CD8-positive, alpha-beta memory T cell (primary cell): ENCODE measurements around the gene ZFP62. TPM values are rescaled to one million over a fixed set of nuclear protein-coding genes. Genes with fewer than 3 reads are reported as not detected.
A peak's percentile ranks its signal among the peaks of the same experiment; 100 is the strongest.
"Not testable (repeated sequence)": the region's sequence is repeated elsewhere in the genome, so short reads cannot be mapped to it uniquely, and the experiment has no call there.

Source experiments
- CTCF ChIA-PET: fragments of 350-600 bp; sonication (Branson Sonifier 250); formaldehyde crosslinking; loops from one replicate; lab custom pipeline; 2021; ENCODE audit warnings: antibody characterized with exemption; lab: Charles Lee
- POLR2A ChIA-PET: fragments of 350-600 bp; sonication (Branson Sonifier 250); formaldehyde crosslinking; loops from one replicate; lab custom pipeline; 2021; ENCODE audit warnings: antibody characterized with exemption; lab: Charles Lee
- DNase-seq, 5 donors: peaks; one replicate each; pipeline versions ENCODE4 v3.0.0 to v3.0.0-alpha.2; 2020 to 2022; ENCODE audit warnings: mixed read lengths in 1 of 5
- H3K27ac ChIP-seq: one replicate; pipeline ENCODE4 v1.7.0; 2013; ENCODE audit warnings: low read depth, mild to moderate bottlenecking, low read length, moderate library complexity
- H3K27me3 ChIP-seq: 2 replicates; pipeline ENCODE4 v1.7.0; 2013; ENCODE audit warnings: low read length, mild to moderate bottlenecking; ENCODE audit not compliant: insufficient read depth, poor library complexity, severe bottlenecking
- H3K36me3 ChIP-seq: 2 replicates; pipeline ENCODE4 v1.7.0; 2013; ENCODE audit warnings: mild to moderate bottlenecking, low read length, moderate library complexity; ENCODE audit not compliant: insufficient read depth
- H3K4me1 ChIP-seq: 2 replicates; pipeline ENCODE4 v1.7.0; 2013; ENCODE audit warnings: mild to moderate bottlenecking, low read length, moderate library complexity; ENCODE audit not compliant: insufficient read depth
- H3K4me3 ChIP-seq: 2 replicates; pipeline ENCODE4 v1.7.0; 2013; ENCODE audit warnings: mild to moderate bottlenecking, low read length
- H3K9me3 ChIP-seq: 2 replicates; pipeline ENCODE4 v1.7.0; 2013; ENCODE audit warnings: mild to moderate bottlenecking, low read length
- H3K27ac Mint-ChIP-seq, 8 donors: one replicate each; pipeline ENCODE4 v1.8.0; 2020 to 2021; ENCODE audit warnings: mixed read lengths in 8 of 8, mild to moderate bottlenecking in 6 of 8, inconsistent platforms in 3 of 8, moderate library complexity in 3 of 8
- H3K27me3 Mint-ChIP-seq, 2 donors: one replicate each; pipeline ENCODE4 v1.8.0; 2020 to 2021; ENCODE audit warnings: mixed read lengths in 2 of 2, mild to moderate bottlenecking in 1 of 2, moderate library complexity in 1 of 2
- H3K36me3 Mint-ChIP-seq, 3 donors: one replicate each; pipeline ENCODE4 v1.8.0; 2020 to 2021; ENCODE audit warnings: mixed read lengths in 3 of 3, inconsistent platforms in 1 of 3, mild to moderate bottlenecking in 1 of 3
- H3K4me1 Mint-ChIP-seq, 3 donors: one replicate each; pipeline ENCODE4 v1.8.0; 2020 to 2021; ENCODE audit warnings: mixed read lengths in 3 of 3, inconsistent platforms in 1 of 3, mild to moderate bottlenecking in 1 of 3
- H3K4me3 Mint-ChIP-seq, 7 donors: one replicate each; pipeline ENCODE4 v1.8.0; 2020 to 2021; ENCODE audit warnings: mixed read lengths in 7 of 7, mild to moderate bottlenecking in 6 of 7, moderate library complexity in 4 of 7, inconsistent platforms in 2 of 7
- H3K9me3 Mint-ChIP-seq, 5 donors: one replicate each; pipeline ENCODE4 v1.8.0; 2020 to 2022; ENCODE audit warnings: mixed read lengths in 5 of 5, mild to moderate bottlenecking in 3 of 5, moderate library complexity in 2 of 5, inconsistent platforms in 1 of 5
- polyA plus RNA-seq: library from polyadenylated mRNA; unstranded; fragments of 300-500 nt; fragmentation: Illumina TruSeq; gene quantifications from one replicate; pipeline ENCODE4 v1.2.3, GENCODE V29; 2021
- total RNA-seq, 2 experiments: library from RNA; stranded (reverse); gene quantifications; one replicate each; pipeline ENCODE4 v1.2.3, GENCODE V29; 2021

Gene ZFP62
- total and polyA plus RNA-seq, 3 experiments from 2014 or later: 20.1 to 34.1 (median 27.6) TPM

DNA sequence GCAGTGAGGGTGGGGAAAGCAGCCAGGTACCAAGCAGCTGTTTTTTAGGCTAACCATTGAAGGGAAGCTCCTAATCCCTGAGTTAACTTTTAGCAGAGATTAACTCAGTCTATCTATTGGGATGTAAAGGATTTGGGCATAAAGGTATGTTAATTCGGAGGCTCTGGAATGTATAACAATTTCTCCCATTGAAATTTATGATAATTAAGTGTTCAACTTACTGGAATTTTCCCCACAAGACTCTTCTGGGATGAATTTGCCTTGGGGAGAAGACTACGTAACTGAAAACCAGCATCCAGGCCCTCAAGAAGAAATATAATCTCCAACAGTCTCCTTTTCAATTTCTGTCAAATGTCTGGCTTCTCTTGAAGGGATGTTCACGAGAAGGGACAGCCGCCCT lies 23.6 kb downstream of the ZFP62 start:
- Mint-ChIP-seq H3K4me1 (peaks cover 19 to 41% (median 39%) of the 10 kb centered on the region in 3 donors), H3K36me3 (peaks cover 4 to 47% (median 19%) of the 10 kb centered on the region in 3 donors), H3K4me3 (no peak overlapping the region), H3K9me3 (no peaks in the 10 kb centered on the region), H3K27me3 (no peaks in the 10 kb centered on the region), H3K27ac (peak overlapping the region in 3 of 8 donors; percentile 60 to 82 (median 69))
- H3K4me1 ChIP-seq: peaks cover 29% of the 10 kb centered on the region
- POLR2A ChIA-PET: no interaction called here
- no peak for DNase-seq
- CTCF ChIA-PET: interaction anchor here (2.1 kb wide), 1 partner anchor 53 kb away, joined by 7 read pairs; no protein-coding TSS in a partner anchor
- H3K27me3 ChIP-seq: no peaks in the 10 kb centered on the region
- no peak overlapping the region for H3K4me3 ChIP-seq
- peaks cover 28% of the 10 kb centered on the region for H3K36me3 ChIP-seq
- H3K27ac ChIP-seq: no peak overlapping the region
- H3K9me3 ChIP-seq: no peaks in the 10 kb centered on the region

DNA sequence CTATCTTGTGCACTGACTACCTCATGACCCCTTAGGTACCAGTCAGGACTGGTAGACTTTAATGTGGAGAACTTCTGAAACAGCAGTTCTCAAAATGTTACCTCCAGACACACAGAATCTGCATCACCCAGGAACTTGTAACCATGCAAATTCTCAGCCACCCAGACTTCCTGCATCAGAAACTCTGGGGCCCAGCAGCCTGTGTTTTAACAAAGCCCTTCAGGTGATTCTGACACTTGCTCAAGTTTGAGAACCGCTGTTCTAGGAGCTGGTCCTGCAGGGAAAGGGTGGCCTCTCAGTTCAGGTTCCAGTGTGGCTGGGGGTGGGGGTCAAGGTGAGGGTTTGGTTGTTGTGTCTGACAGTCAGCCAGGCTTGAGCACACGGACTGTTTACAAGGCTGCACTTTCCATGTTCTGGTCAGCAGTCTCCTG lies 28.4 kb downstream of the ZFP62 start:
- H3K36me3 ChIP-seq: peaks cover 33% of the 10 kb centered on the region
- H3K27me3 ChIP-seq: no peaks in the 10 kb centered on the region
- peak overlapping the region; percentile 93 for H3K4me3 ChIP-seq
- Mint-ChIP-seq H3K27ac (peak overlapping the region; percentile 94 to 99 (median 98)), H3K4me1 (peaks cover 38 to 68% (median 67%) of the 10 kb centered on the region in 3 donors), H3K36me3 (peaks cover 6 to 60% (median 20%) of the 10 kb centered on the region in 3 donors), H3K9me3 (peaks cover 0 to 5% (median 2%) of the 10 kb centered on the region in 5 donors), H3K4me3 (peak overlapping the region; percentile 89 to 99 (median 96)), H3K27me3 (no peaks in the 10 kb centered on the region)
- CTCF ChIA-PET: interaction anchor here (2.3 to 3.9 kb wide), 2 partner anchors 29 to 37 kb away, joined by 7 to 16 read pairs; no protein-coding TSS in a partner anchor
- POLR2A ChIA-PET: interaction anchor here (1.2 to 4.0 kb wide), 4 partner anchors 11 to 30 kb away, joined by 4 to 108 read pairs (median 54); partner anchors contain the start of genes MGAT1 and ZFP62
- H3K27ac ChIP-seq: peak overlapping the region; percentile 89
- DNase-seq: peak in 3 of 5 donors; percentile 34 to 70 (median 56)
- H3K9me3 ChIP-seq: no peaks in the 10 kb centered on the region
- peaks cover 50% of the 10 kb centered on the region for H3K4me1 ChIP-seq

DNA sequence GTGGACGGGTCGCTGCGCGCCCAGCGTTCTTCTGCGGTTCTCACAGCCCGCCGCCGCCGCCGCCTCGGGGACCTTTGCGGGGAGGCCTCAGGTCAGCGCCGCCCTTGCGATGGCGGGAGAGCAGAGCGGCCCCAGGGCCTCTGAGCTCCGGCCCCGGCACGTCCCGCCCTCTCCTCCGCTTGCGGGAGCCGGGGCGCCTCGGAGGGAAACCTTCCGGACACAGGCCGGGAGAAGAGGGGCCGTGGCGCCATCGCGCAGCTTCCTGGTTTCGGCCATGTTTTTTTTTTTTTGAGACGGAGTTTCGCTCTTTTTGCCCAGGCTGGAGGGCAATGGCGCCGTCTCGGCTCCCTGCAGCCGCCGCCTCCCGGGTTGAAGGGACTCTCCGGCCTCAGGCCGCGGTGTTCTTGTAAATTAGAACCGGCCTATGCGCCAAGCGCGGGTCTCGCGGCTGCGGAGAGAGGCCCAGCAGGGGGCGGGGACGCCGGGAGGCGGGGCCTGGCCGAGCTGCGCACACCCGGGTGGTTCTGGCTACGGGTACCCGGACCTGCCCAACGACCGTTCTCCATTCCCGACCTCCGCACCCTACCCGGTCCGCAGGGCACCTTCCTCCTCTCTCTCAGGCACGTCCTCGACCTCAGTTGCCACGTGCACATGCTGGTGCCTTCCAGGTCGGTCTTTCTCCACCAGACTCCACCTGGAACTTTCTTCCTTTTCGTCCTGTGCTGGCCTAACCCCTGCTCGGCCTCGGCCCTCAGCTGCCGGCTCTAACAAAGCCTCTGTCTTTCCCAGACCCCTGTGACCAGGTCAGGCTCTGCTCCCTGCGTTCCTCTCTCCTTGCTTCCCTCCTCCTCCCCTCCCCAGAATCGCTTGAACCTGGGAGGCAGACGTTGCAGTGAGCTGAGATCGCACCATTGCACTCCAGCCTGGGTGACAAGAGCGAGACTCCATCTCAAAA lies 29.7 kb downstream of the ZFP62 start:
- POLR2A ChIA-PET: interaction anchor here (0.9 to 4.0 kb wide), 10 partner anchors 10 to 359 kb away, joined by 3 to 108 read pairs (median 6); partner anchors contain the start of genes MGAT1 and ZFP62
- no peaks in the 10 kb centered on the region for H3K9me3 ChIP-seq
- H3K4me3 ChIP-seq: peak overlapping the region; percentile 93
- peaks cover 0 to 5% (median 2%) of the 10 kb centered on the region in 5 donors for H3K9me3 Mint-ChIP-seq
- peaks cover 6 to 48% (median 18%) of the 10 kb centered on the region in 3 donors for H3K36me3 Mint-ChIP-seq
- peaks cover 38 to 65% (median 63%) of the 10 kb centered on the region in 3 donors for H3K4me1 Mint-ChIP-seq
- H3K36me3 ChIP-seq: peaks cover 22% of the 10 kb centered on the region
- DNase-seq: peak; percentile 65 to 80 (median 72)
- no peaks in the 10 kb centered on the region for H3K27me3 ChIP-seq
- peak overlapping the region; percentile 94 to 99 (median 98) for H3K27ac Mint-ChIP-seq
- H3K4me1 ChIP-seq: peaks cover 50% of the 10 kb centered on the region
- H3K4me3 Mint-ChIP-seq: peak overlapping the region; percentile 89 to 99 (median 96)
- CTCF ChIA-PET: interaction anchor here (0.8 to 3.9 kb wide), 18 partner anchors 9 to 376 kb away, joined by 3 to 22 read pairs (median 7); partner anchors contain the start of gene ZFP62
- H3K27ac ChIP-seq: peak overlapping the region; percentile 89
- no peaks in the 10 kb centered on the region for H3K27me3 Mint-ChIP-seq

DNA sequence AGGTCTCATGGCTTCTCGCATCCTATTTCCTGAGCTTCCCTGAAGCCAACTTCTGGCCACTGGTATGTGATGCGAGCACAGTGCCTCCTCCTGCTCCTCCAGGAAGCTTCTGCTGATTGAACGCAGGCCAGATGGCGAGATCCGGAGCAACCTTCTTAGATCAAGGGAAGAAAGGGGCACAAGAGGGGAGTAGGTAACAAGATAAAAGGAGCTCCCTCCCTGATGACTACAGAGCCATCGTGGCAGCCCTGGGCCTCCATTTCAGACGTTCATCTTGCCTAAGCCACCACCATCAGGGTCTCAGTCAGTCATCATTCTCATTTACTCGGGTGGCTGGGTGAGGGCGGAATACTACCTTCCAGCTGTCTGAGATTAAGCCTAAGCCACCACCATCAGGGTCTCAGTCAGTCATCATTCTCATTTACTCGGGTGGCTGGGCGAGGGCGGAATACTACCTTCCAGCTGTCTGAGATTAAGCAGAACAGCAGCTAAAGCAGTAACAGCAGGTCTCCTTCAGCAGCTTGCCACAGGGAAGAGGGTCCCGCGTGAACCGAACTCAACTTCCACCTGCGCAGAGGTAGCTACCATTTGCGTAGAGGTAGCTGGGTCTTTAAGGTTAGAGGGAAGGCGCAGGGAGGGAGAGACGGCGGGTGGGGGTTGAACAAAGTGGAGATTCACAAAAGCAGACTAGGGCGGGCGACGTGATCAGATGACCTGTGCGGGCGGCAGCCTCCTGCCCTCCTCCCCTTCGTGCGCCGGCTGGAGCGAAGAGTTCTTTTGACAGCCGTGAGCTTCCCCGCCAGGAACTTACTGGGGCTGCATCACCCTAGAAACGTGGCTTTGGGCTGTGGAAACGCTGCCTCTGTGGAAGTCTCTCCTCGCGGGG lies 30.6 kb downstream of the ZFP62 start:
- peaks cover 6 to 39% (median 12%) of the 10 kb centered on the region in 3 donors for H3K36me3 Mint-ChIP-seq
- H3K4me3 Mint-ChIP-seq: peak overlapping the region; percentile 89 to 99 (median 96)
- DNase-seq: peak; percentile 55 to 84 (median 69)
- peaks cover 0 to 5% (median 2%) of the 10 kb centered on the region in 5 donors for H3K9me3 Mint-ChIP-seq
- CTCF ChIA-PET: interaction anchor here (0.8 to 3.9 kb wide), 19 partner anchors 9 to 377 kb away, joined by 3 to 22 read pairs (median 7); partner anchors contain the start of gene ZFP62
- H3K4me1 ChIP-seq: peaks cover 50% of the 10 kb centered on the region
- no peaks in the 10 kb centered on the region for H3K9me3 ChIP-seq
- peaks cover 16% of the 10 kb centered on the region for H3K36me3 ChIP-seq
- peak overlapping the region; percentile 93 to 99 (median 98) for H3K27ac Mint-ChIP-seq
- peaks cover 36 to 58% (median 57%) of the 10 kb centered on the region in 3 donors for H3K4me1 Mint-ChIP-seq
- POLR2A ChIA-PET: interaction anchor here (0.7 to 4.0 kb wide), 12 partner anchors 10 to 360 kb away, joined by 3 to 108 read pairs (median 6); partner anchors contain the start of genes MGAT1 and ZFP62
- H3K27me3 ChIP-seq: no peaks in the 10 kb centered on the region
- no peaks in the 10 kb centered on the region for H3K27me3 Mint-ChIP-seq
- H3K4me3 ChIP-seq: peak overlapping the region; percentile 93
- H3K27ac ChIP-seq: peak overlapping the region; percentile 89

DNA sequence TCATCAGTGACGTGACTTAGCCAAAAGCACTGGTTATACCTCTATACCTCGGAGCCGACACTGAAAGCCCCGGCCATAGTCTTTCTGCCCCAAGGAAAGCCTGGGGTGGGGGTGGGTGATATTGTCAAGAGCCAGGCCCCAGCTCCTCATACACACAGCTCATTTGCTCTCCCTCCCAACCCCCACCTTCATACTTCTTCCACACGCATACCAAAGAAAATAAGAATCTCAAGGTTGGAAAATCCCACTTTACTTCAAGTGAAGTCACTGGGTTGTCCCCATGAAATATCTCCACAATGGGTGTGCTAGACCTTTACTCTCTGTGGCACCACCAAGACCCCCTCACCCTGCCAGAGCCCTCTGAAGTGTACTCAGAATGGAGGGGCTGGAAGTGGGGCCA lies 31.4 kb downstream of the ZFP62 start:
- Histone ChIP-seq H3K9me3 (no peaks in the 10 kb centered on the region), H3K36me3 (peaks cover 8% of the 10 kb centered on the region), H3K27me3 (no peaks in the 10 kb centered on the region), H3K27ac (no peak overlapping the region), H3K4me3 (peak overlapping the region; percentile 93), H3K4me1 (peaks cover 44% of the 10 kb centered on the region)
- Mint-ChIP-seq H3K27ac (peak overlapping the region; percentile 47 to 99 (median 97)), H3K9me3 (peaks cover 0 to 5% (median 2%) of the 10 kb centered on the region in 5 donors), H3K4me3 (peak overlapping the region; percentile 89 to 99 (median 96)), H3K4me1 (peaks cover 33 to 50% (median 49%) of the 10 kb centered on the region in 3 donors), H3K27me3 (no peaks in the 10 kb centered on the region), H3K36me3 (peaks cover 6 to 32% (median 9%) of the 10 kb centered on the region in 3 donors)
- DNase-seq: no peak
- ChIA-PET CTCF (interaction anchor here (1.2 to 3.9 kb wide), 7 partner anchors 11 to 377 kb away, joined by 4 to 22 read pairs (median 9); no protein-coding TSS in a partner anchor), POLR2A (interaction anchor here (1.0 to 4.0 kb wide), 5 partner anchors 11 to 31 kb away, joined by 4 to 108 read pairs (median 46); partner anchors contain the start of genes MGAT1 and ZFP62)

DNA sequence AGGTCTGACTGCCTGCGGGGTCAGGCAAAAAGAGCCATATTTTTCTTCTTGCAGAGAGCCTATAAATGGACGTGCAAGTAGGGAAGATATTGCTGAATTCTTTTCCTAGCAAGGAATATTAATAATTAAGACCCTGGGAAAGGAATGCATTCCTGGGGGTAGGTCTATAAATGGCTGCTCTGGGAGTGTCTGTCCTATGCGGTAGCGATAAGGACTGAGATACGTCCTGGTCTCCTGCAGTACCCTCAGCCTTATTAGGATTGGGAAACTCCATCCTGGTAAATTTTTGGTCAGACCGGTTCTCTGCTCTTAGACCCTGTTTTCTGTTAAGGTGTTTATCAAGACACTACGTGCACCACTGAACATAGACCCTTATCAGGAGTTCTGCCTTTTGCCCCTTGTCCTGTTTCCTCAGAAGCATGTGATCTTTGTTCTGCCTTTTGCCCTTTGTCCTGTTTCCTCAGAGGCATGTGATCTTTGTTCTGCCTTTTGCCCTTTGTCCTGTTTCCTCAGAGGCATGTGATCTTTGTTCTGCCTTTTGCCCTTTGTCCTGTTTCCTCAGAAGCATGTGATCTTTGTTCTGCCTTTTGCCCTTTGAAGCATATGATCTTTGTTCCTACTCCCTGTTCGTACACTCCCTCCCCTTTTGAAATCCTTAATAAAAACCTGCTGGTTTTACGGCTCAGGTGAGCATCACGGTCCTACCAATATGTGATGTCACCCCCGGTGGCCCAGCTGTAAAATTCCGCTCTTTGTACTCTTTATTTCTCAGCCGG lies 32.1 kb downstream of the ZFP62 start:
- ChIA-PET POLR2A (interaction anchor here (3.6 to 4.0 kb wide), 2 partner anchors 18 to 32 kb away, joined by 46 to 108 read pairs; partner anchors contain the start of gene ZFP62), CTCF (interaction anchor here (1.6 to 3.9 kb wide), 4 partner anchors 13 to 34 kb away, joined by 5 to 16 read pairs (median 12); no protein-coding TSS in a partner anchor)
- H3K9me3 Mint-ChIP-seq, H3K4me3 ChIP-seq, H3K9me3 ChIP-seq, H3K27me3 Mint-ChIP-seq, H3K27ac ChIP-seq, H3K36me3 ChIP-seq, H3K27me3 ChIP-seq, DNase-seq: not testable (repeated sequence)
- Mint-ChIP-seq H3K4me1 (peaks cover 28 to 49% (median 46%) of the 10 kb centered on the region in 3 donors), H3K36me3 (peaks cover 3 to 24% (median 6%) of the 10 kb centered on the region in 3 donors), H3K4me3 (peak overlapping the region; percentile 50 to 99 (median 68)), H3K27ac (peak overlapping the region in 5 of 8 donors; percentile 29 to 99 (median 96))
- H3K4me1 ChIP-seq: peaks cover 45% of the 10 kb centered on the region
